K562 (cell line): ENCODE data around the gene CSNK1G1. TPM values are rescaled to one million over a fixed set of nuclear protein-coding genes. Genes with fewer than 3 reads are reported as not detected.

Experiments used
- ATAC-seq: fragments of 200-7000 bp; cut with Tn5 transposase; 3 replicates; pipeline ENCODE4 v1.9.1; 2020; ENCODE audit warnings: moderate library complexity
- BruUV-seq: library from RNA; stranded (reverse); fragments of 400-500 nt; replicated peaks from 2 replicates; lab custom pipeline; 2021; lab: Mats Ljungman, UMichigan
- CTCF ChIA-PET: fragments of 300-600 bp; formaldehyde crosslinking; extraction: SDS; loops from one replicate; lab custom pipeline; 2021; ENCODE audit warnings: low intra/inter-chr PET ratio; lab: Yijun Ruan, JAX
- POLR2A ChIA-PET: fragments of 300-600, 350-650 bp; sonication (Branson Sonifier 250); formaldehyde crosslinking; extraction: SDS; loops from one replicate; lab custom pipeline; 2021; ENCODE audit warnings: antibody characterized with exemption, inconsistent platforms; lab: Yijun Ruan, JAX
- DNase-seq, 4 experiments: peaks; one replicate each; pipeline versions ENCODE4 v3.0.0 to v3.0.0-alpha.2; 2011 to 2018; ENCODE audit warnings: low spot score in 3 of 4, mixed read lengths in 3 of 4; ENCODE audit errors: extremely low read depth in 1 of 4
- FAIRE-seq: peaks from 2 replicates; lab custom pipeline; 2011; peaks lifted over from hg19 to GRCh38; lab: Jason Lieb, UNC
- H2AFZ ChIP-seq: 2 replicates; pipeline ENCODE4 v1.6.0; 2011; ENCODE audit warnings: low read depth, low read length, control low read depth, inconsistent platforms
- H3K27ac ChIP-seq: fragments of 200-600 bp; 3 replicates; pipeline ENCODE4 v1.8.0; 2011; ENCODE audit warnings: low read depth, mild to moderate bottlenecking, control low read depth, inconsistent platforms, low read length, moderate library complexity, mixed read lengths; ENCODE audit errors: extremely low read depth
- H3K27me3 ChIP-seq, 2 experiments: fragments of 300-600 bp in 1 of 2; 2 replicates in 1 of 2; 3 replicates in 1 of 2; pipeline versions ENCODE4 v1.6.0 to v1.8.0; 2011; ENCODE audit warnings: inconsistent platforms in 2 of 2, low read length in 2 of 2, mild to moderate bottlenecking in 1 of 2, mixed read lengths in 1 of 2, moderate library complexity in 1 of 2; ENCODE audit not compliant: control insufficient read depth in 2 of 2, insufficient read depth in 2 of 2
- H3K36me3 ChIP-seq: fragments of 300-600 bp; 3 replicates; pipeline ENCODE4 v1.8.0; 2011; ENCODE audit warnings: mild to moderate bottlenecking, low read length, inconsistent platforms; ENCODE audit not compliant: control insufficient read depth, insufficient read depth
- H3K4me1 ChIP-seq, 2 experiments: fragments of 200-600 bp in 1 of 2; replicated peaks in 1 of 2; 2 replicates in 1 of 2; 3 replicates in 1 of 2; pipeline versions ENCODE4 v1.5.1 to v1.8.0; 2011; ENCODE audit warnings: inconsistent platforms in 2 of 2, low read length in 2 of 2, mild to moderate bottlenecking in 1 of 2, mixed read lengths in 1 of 2, moderate library complexity in 1 of 2; ENCODE audit not compliant: control insufficient read depth in 2 of 2, insufficient read depth in 2 of 2
- H3K4me2 ChIP-seq: 2 replicates; pipeline ENCODE4 v1.6.1; 2011; ENCODE audit warnings: low read length, control low read depth, inconsistent platforms, mixed read lengths; ENCODE audit not compliant: insufficient read depth
- H3K4me3 ChIP-seq: fragments of 200-600 bp; sonication (generic), shearing (Covaris generic); 2 replicates; pipeline ENCODE4 v1.5.1; 2016; ENCODE audit warnings: control low read depth, inconsistent platforms
- H3K79me2 ChIP-seq: fragments of 200-600 bp; 3 replicates; pipeline ENCODE4 v1.8.0; 2011; ENCODE audit warnings: low read length, inconsistent platforms; ENCODE audit not compliant: control insufficient read depth, insufficient read depth
- H3K9ac ChIP-seq, 2 experiments: 2 replicates each; pipeline versions ENCODE4 v1.6.0 to v1.6.1; 2011; ENCODE audit warnings: low read depth in 2 of 2, low read length in 2 of 2, control low read depth in 1 of 2, inconsistent platforms in 1 of 2, mild to moderate bottlenecking in 1 of 2, mixed read lengths in 1 of 2; ENCODE audit not compliant: insufficient read depth in 1 of 2
- H3K9me1 ChIP-seq: one replicate; pipeline ENCODE4 v1.6.0; 2011; ENCODE audit warnings: inconsistent platforms, mild to moderate bottlenecking, low read length, moderate library complexity; ENCODE audit not compliant: control insufficient read depth, insufficient read depth
- H3K9me3 ChIP-seq: replicated peaks from 2 replicates; pipeline ENCODE4 v1.5.1; 2011; ENCODE audit warnings: low read depth, low read length, inconsistent platforms; ENCODE audit not compliant: control insufficient read depth, insufficient read depth
- H4K20me1 ChIP-seq: replicated peaks from 2 replicates; pipeline ENCODE4 v1.6.1; 2011; ENCODE audit warnings: low read length, inconsistent platforms, mixed read lengths; ENCODE audit not compliant: control insufficient read depth, insufficient read depth
- ARNT ChIP-seq, 2 experiments: fragments of 450-650 bp; IDR thresholded peaks; 2 replicates each; pipeline ENCODE4 v1.6.1; 2016; ENCODE audit warnings: mild to moderate bottlenecking in 1 of 2
- ATF2 ChIP-seq: sonication (generic); formaldehyde crosslinking; IDR thresholded peaks from 2 replicates; pipeline ENCODE4 v1.8.1; 2022; ENCODE audit warnings: missing genetic modification reagents
- DEAF1 ChIP-seq: fragments of 450-650 bp; formaldehyde crosslinking; IDR thresholded peaks from 2 replicates; pipeline ENCODE4 v1.4.0; 2020; ENCODE audit warnings: mild to moderate bottlenecking, moderate library complexity
- NR2F6 ChIP-seq: fragments of 450-650 bp; formaldehyde crosslinking; IDR thresholded peaks from 2 replicates; pipeline ENCODE4 v1.4.0; 2020; ENCODE audit warnings: mild to moderate bottlenecking
- RBBP5 ChIP-seq: fragments of 200-600 bp; sonication (generic); IDR thresholded peaks from 2 replicates; pipeline ENCODE4 v1.6.1; 2012; ENCODE audit warnings: borderline replicate concordance, mild to moderate bottlenecking, low read length, control low read depth, inconsistent platforms; ENCODE audit not compliant: insufficient read depth, poor library complexity, severe bottlenecking
- WGBS: fragments of 100-300 bp; shearing (Covaris generic); methylation state at CpG from one replicate; pipeline ENCODE4 v1.1.6; 2016; ENCODE audit warnings: low coverage, mixed read lengths; ENCODE audit not compliant: insufficient coverage; ENCODE audit errors: missing lambda C conversion rate; 5-methylcytosine and 5-hydroxymethylcytosine counted together
- in situ Hi-C: fragments of 300-500 bp; cut with MboI; formaldehyde crosslinking; loops from 4 replicates; pipeline ENCODE4 v1.15.0; 2018; ENCODE audit warnings: inconsistent platforms, mixed read lengths
- intact Hi-C: fragments of 100-400 bp; cut with micrococcal nuclease; formaldehyde crosslinking; loops from 2 replicates; pipeline ENCODE4 v1.14.2; 2022
- polyA plus RNA-seq, 8 experiments: library from polyadenylated mRNA; depleted of rRNA in 4 of 8; stranded (reverse) in 5 of 8; unstranded in 3 of 8; fragments of >200 nt; fragmentation: Nextera tagmentation in 2 of 8; fragmentation: Illumina TruSeq in 1 of 8; extraction: Ambion mirVana in 2 of 8; extraction: Trizol in 1 of 8; gene quantifications; 2 replicates each; pipeline versions ENCODE4 v1.2.1 to v1.2.3, GENCODE V29; 2011 to 2014; ENCODE audit warnings: inconsistent platforms in 1 of 8, missing spikeins in 1 of 8
- total RNA-seq, 7 experiments: library from RNA; depleted of rRNA in 6 of 7; stranded (reverse); fragments of >200 nt in 6 of 7; fragmentation: Illumina TruSeq in 2 of 7; extraction: Trizol in 2 of 7; gene quantifications; 2 replicates each; pipeline versions ENCODE4 v1.2.1 to v1.2.3, GENCODE V29; 2011 to 2021; ENCODE audit warnings: low replicate concordance in 1 of 7

The CSNK1G1 gene
- total and polyA plus RNA-seq, 9 of the 15 experiments (the other 6 are each of a cell fraction or from before 2014, with no cell fraction given), result 4.5 to 18.5 (median 9.5) TPM

GRCh38 chr15:64337761-64338160 is 18.2 kb downstream of the CSNK1G1 start:
- ChIA-PET POLR2A (interaction anchor here (0.6 to 1.6 kb wide), 4 partner anchors 12 to 655 kb away, joined by 3 to 5 read pairs (median 4); no protein-coding TSS in a partner anchor), CTCF (no interaction called here)
- no peak overlapping the region for H3K27ac ChIP-seq
- H3K4me2 ChIP-seq, result no peak overlapping the region
- no peaks in the 10 kb centered on the region for H3K27me3 ChIP-seq
- H4K20me1 ChIP-seq, result no peaks in the 10 kb centered on the region
- H3K9ac ChIP-seq, result no peak overlapping the region
- no TSS peak for BruUV-seq
- WGBS, result 82% methylated on average over 2 of the region's 2 CpGs
- in situ Hi-C loops, result no loop called here
- no peaks in the 10 kb centered on the region for H3K9me3 ChIP-seq
- FAIRE-seq (no peak), ATAC-seq (no peak), DNase-seq (no peak)
- peaks cover 7% of the 10 kb centered on the region; the same call in 2 of the 3 replicates for H3K79me2 ChIP-seq
- H3K4me1 ChIP-seq, result peaks cover 0 to 5% of the 10 kb centered on the region in 2 experiments; a peak in 1 of 5 replicates
- intact Hi-C loops, result no loop called here
- TF ChIP-seq DEAF1 (CRISPR knock-in tag) (no peak), RBBP5 (no peak), ATF2 (CRISPR knock-in tag) (no peak), ARNT (IDR thresholded peaks at IDR 0.05) (no peak), NR2F6 (CRISPR knock-in tag) (no peak)
- H2AFZ ChIP-seq, result no peak overlapping the region
- peaks cover 14% of the 10 kb centered on the region; the same call in 2 of the 3 replicates for H3K36me3 ChIP-seq
- H3K4me3 ChIP-seq, result no peak overlapping the region
- H3K9me1 ChIP-seq, result no peaks in the 10 kb centered on the region
